Liver (tissue), 9 donors: ENCODE data around the gene EHD4. TPM values are rescaled to one million over a fixed set of nuclear protein-coding genes. Genes with fewer than 3 reads are reported as not detected.

ENCODE experiments used
- DNase-seq: peaks from one replicate; pipeline ENCODE4 v3.0.0-alpha.2; 2017; ENCODE audit warnings: low spot score
- H3K27ac ChIP-seq, 2 donors: one replicate each; pipeline ENCODE4 v1.7.0; 2013; ENCODE audit warnings: inconsistent platforms in 2 of 2, low read length in 2 of 2, control low read depth in 1 of 2, low read depth in 1 of 2, mild to moderate bottlenecking in 1 of 2
- H3K27me3 ChIP-seq, 4 donors: one replicate each; pipeline versions ENCODE4 v1.6.1 to v1.7.0; 2013; ENCODE audit warnings: low read length in 3 of 4, inconsistent platforms in 1 of 4, mild to moderate bottlenecking in 1 of 4, moderate library complexity in 1 of 4; ENCODE audit not compliant: control insufficient read depth in 4 of 4, insufficient read depth in 4 of 4
- H3K36me3 ChIP-seq, 4 donors: one replicate each; pipeline versions ENCODE4 v1.6.1 to v1.7.0; 2013; ENCODE audit warnings: low read length in 3 of 4, mild to moderate bottlenecking in 3 of 4, low read depth in 1 of 4, moderate library complexity in 1 of 4; ENCODE audit not compliant: control insufficient read depth in 4 of 4, insufficient read depth in 3 of 4
- H3K4me1 ChIP-seq, 4 donors: one replicate each; pipeline versions ENCODE4 v1.6.1 to v1.7.0; 2013; ENCODE audit warnings: low read length in 3 of 4, mild to moderate bottlenecking in 3 of 4, moderate library complexity in 1 of 4; ENCODE audit not compliant: control insufficient read depth in 4 of 4, insufficient read depth in 4 of 4
- H3K4me3 ChIP-seq, 3 donors: one replicate each; pipeline versions ENCODE4 v1.6.1 to v1.7.0; 2013; ENCODE audit warnings: low read length in 3 of 3, control low read depth in 1 of 3, low read depth in 1 of 3, mild to moderate bottlenecking in 1 of 3
- H3K9ac ChIP-seq, 2 donors: one replicate each; pipeline ENCODE4 v1.7.0; 2013; ENCODE audit warnings: low read length in 2 of 2, mild to moderate bottlenecking in 2 of 2, moderate library complexity in 2 of 2, control low read depth in 1 of 2, low read depth in 1 of 2
- H3K9me3 ChIP-seq, 4 donors: one replicate each; pipeline versions ENCODE4 v1.6.1 to v1.7.0; 2013; ENCODE audit warnings: low read length in 3 of 4; ENCODE audit not compliant: control insufficient read depth in 4 of 4
- CTCF ChIP-seq: fragments of 150-350 bp; IDR thresholded peaks from 2 replicates; pipeline ENCODE4 v1.5.1; 2017; ENCODE audit warnings: improper control_type of control experiment, low read depth, low read length; ENCODE audit not compliant: missing input control
- EGR1 ChIP-seq, 2 donors: IDR thresholded peaks; 2 replicates each; pipeline ENCODE4 v1.6.1; 2016 to 2018; ENCODE audit warnings: antibody characterized with exemption in 2 of 2, low read depth in 2 of 2
- FOXA1 ChIP-seq: IDR thresholded peaks from 2 replicates; pipeline ENCODE4 v1.6.1; 2016; ENCODE audit warnings: antibody characterized with exemption
- FOXA2 ChIP-seq: IDR thresholded peaks from 2 replicates; pipeline ENCODE4 v1.6.1; 2016; ENCODE audit warnings: antibody characterized with exemption
- HNF4A ChIP-seq, 2 donors: conservative IDR thresholded peaks; 2 replicates each; pipeline ENCODE4 v1.6.1; 2016; ENCODE audit warnings: antibody characterized with exemption in 2 of 2, mild to moderate bottlenecking in 2 of 2
- JUND ChIP-seq, 2 donors: IDR thresholded peaks; 2 replicates each; pipeline ENCODE4 v1.6.1; 2016; ENCODE audit warnings: antibody characterized with exemption in 2 of 2
- MAX ChIP-seq: IDR thresholded peaks from 2 replicates; pipeline ENCODE4 v1.6.1; 2016; ENCODE audit warnings: antibody characterized with exemption
- NR2F2 ChIP-seq: IDR thresholded peaks from 2 replicates; pipeline ENCODE4 v1.6.1; 2016; ENCODE audit warnings: antibody characterized with exemption
- RXRA ChIP-seq, 2 donors: IDR thresholded peaks; 2 replicates each; pipeline ENCODE4 v1.6.1; 2017 to 2018; ENCODE audit warnings: antibody characterized with exemption in 2 of 2, mild to moderate bottlenecking in 1 of 2
- TAF1 ChIP-seq: conservative IDR thresholded peaks from 2 replicates; pipeline ENCODE4 v1.6.1; 2016; ENCODE audit warnings: antibody characterized with exemption, mild to moderate bottlenecking
- YY1 ChIP-seq: IDR thresholded peaks from 2 replicates; pipeline ENCODE4 v1.6.1; 2016; ENCODE audit warnings: antibody characterized with exemption, mild to moderate bottlenecking
- ZBTB33 ChIP-seq: IDR thresholded peaks from 2 replicates; pipeline ENCODE4 v1.6.1; 2016; ENCODE audit warnings: antibody characterized with exemption
- WGBS: extraction: QIAGEN DNeasy Blood & Tissue Kit; methylation state at CpG from one replicate; pipeline ENCODE4 v1.1.7; 2013; 5-methylcytosine and 5-hydroxymethylcytosine counted together
- polyA plus RNA-seq, 2 donors: library from polyadenylated mRNA; stranded (reverse) in 1 of 2; unstranded in 1 of 2; fragments of 200-250 nt in 1 of 2; fragments of >200 nt in 1 of 2; fragmentation: Nextera tagmentation in 1 of 2; extraction: Ambion mirVana in 1 of 2; gene quantifications; one replicate each; pipeline versions ENCODE4 v1.2.1 to v1.2.3, GENCODE V29; 2013 to 2015
- total RNA-seq, 2 donors: library from RNA; depleted of rRNA; stranded (reverse); fragments of >200 nt; gene quantifications; one replicate each; pipeline ENCODE4 v1.2.3, GENCODE V29; 2014
- TF ChIP-seq, protein P1 (sequence below): IDR thresholded peaks from 2 replicates; pipeline ENCODE4 v1.6.1; 2016; ENCODE audit warnings: antibody characterized with exemption
- TF ChIP-seq, protein P2 (sequence below): IDR thresholded peaks from 2 replicates; pipeline ENCODE4 v1.6.1; 2016; ENCODE audit warnings: antibody characterized with exemption, mild to moderate bottlenecking
- donor health status: healthy.
- donor health status: healthy.
- donor health status: healthy.
- donor health status: healthy.
- donor health status: healthy.

Gene EHD4
- total and polyA plus RNA-seq, 4 donors, result 3.3 to 10.0 (median 6.2) TPM

DNA sequence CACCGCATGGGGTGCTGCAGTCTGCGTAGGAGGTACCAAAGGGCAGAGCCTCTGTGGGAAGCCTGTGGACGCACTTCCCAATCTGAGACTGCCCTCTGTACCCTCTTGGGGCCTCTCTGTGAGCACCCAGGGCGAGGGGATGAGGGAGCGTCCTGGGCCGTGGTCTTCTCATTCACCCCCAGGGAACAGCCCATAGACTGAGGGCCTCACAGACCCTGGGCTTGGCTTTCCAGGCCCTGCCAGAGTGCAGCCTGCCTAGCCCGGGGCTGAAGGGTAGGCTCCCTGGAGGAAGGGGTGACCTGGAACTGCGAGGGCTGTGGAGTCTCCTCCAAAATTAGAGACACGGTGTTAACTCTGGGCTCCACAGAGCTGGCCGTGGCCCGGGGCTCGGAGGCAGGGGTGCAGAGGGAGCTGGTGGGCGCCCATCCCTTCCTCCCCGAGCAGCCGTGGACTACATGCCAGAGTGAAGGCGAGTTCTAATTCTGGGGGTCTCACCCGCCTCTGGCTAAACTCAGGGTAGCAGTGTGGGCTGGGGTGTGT, 78.0 kb downstream of the EHD4 start:
- no peaks in the 10 kb centered on the region for H3K9me3 ChIP-seq
- no peak overlapping the region for H3K27ac ChIP-seq
- 81% methylated on average over 17 of the region's 17 CpGs for WGBS
- no peak overlapping the region for H3K9ac ChIP-seq
- TF ChIP-seq CTCF (no peak), ZBTB33 (no peak), RXRA (IDR thresholded peaks at IDR 0.05) (no peak), FOXA2 (no peak), YY1 (no peak), EGR1 (IDR thresholded peaks at IDR 0.05; ENCODE audit: low read depth in 2 of 2) (no peak), JUND (IDR thresholded peaks at IDR 0.05) (no peak), FOXA1 (no peak), TAF1 (no peak), NR2F2 (no peak), MAX (no peak), HNF4A (conservative IDR thresholded peaks at IDR 0.05) (no peak)
- TF ChIP-seq, protein P1, sequence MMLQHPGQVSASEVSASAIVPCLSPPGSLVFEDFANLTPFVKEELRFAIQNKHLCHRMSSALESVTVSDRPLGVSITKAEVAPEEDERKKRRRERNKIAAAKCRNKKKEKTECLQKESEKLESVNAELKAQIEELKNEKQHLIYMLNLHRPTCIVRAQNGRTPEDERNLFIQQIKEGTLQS, result no peak
- TF ChIP-seq, protein P2, sequence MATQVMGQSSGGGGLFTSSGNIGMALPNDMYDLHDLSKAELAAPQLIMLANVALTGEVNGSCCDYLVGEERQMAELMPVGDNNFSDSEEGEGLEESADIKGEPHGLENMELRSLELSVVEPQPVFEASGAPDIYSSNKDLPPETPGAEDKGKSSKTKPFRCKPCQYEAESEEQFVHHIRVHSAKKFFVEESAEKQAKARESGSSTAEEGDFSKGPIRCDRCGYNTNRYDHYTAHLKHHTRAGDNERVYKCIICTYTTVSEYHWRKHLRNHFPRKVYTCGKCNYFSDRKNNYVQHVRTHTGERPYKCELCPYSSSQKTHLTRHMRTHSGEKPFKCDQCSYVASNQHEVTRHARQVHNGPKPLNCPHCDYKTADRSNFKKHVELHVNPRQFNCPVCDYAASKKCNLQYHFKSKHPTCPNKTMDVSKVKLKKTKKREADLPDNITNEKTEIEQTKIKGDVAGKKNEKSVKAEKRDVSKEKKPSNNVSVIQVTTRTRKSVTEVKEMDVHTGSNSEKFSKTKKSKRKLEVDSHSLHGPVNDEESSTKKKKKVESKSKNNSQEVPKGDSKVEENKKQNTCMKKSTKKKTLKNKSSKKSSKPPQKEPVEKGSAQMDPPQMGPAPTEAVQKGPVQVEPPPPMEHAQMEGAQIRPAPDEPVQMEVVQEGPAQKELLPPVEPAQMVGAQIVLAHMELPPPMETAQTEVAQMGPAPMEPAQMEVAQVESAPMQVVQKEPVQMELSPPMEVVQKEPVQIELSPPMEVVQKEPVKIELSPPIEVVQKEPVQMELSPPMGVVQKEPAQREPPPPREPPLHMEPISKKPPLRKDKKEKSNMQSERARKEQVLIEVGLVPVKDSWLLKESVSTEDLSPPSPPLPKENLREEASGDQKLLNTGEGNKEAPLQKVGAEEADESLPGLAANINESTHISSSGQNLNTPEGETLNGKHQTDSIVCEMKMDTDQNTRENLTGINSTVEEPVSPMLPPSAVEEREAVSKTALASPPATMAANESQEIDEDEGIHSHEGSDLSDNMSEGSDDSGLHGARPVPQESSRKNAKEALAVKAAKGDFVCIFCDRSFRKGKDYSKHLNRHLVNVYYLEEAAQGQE, result no peak
- peaks cover 7 to 21% (median 13%) of the 10 kb centered on the region in 4 donors for H3K4me1 ChIP-seq
- DNase-seq, result no peak
- no peaks in the 10 kb centered on the region for H3K27me3 ChIP-seq
- no peak overlapping the region for H3K4me3 ChIP-seq
- peaks cover 0 to 6% (median 3%) of the 10 kb centered on the region in 4 donors for H3K36me3 ChIP-seq
